ENCODE results near the gene PDIK1L. TPM values are rescaled to one million over a fixed set of nuclear protein-coding genes. Genes with fewer than 3 reads are reported as not detected.

The PDIK1L gene
- total RNA-seq, 4 donors from 2014 or later, result 5.4 to 9.0 (median 7.1) TPM

GRCh38 chr1:26171084-26172072, 59.8 kb downstream of the PDIK1L start, which contains the start of gene ZNF593OS:
Gene ZNF593OS (minus strand): TSS chr1:26171832. CDS start chr1:26171661, 171 bp downstream.
- peaks cover 0 to 22% (median 7%) of the 10 kb centered on the region in 4 donors for H3K4me1 ChIP-seq
- TF ChIP-seq POLR2A (IDR thresholded peaks at IDR 0.05) (no peak), EP300 (IDR thresholded peaks at IDR 0.05) (no peak)
- TF ChIP-seq, protein P1, sequence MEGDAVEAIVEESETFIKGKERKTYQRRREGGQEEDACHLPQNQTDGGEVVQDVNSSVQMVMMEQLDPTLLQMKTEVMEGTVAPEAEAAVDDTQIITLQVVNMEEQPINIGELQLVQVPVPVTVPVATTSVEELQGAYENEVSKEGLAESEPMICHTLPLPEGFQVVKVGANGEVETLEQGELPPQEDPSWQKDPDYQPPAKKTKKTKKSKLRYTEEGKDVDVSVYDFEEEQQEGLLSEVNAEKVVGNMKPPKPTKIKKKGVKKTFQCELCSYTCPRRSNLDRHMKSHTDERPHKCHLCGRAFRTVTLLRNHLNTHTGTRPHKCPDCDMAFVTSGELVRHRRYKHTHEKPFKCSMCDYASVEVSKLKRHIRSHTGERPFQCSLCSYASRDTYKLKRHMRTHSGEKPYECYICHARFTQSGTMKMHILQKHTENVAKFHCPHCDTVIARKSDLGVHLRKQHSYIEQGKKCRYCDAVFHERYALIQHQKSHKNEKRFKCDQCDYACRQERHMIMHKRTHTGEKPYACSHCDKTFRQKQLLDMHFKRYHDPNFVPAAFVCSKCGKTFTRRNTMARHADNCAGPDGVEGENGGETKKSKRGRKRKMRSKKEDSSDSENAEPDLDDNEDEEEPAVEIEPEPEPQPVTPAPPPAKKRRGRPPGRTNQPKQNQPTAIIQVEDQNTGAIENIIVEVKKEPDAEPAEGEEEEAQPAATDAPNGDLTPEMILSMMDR (IDR thresholded peaks at IDR 0.05), result no peak
- H3K9me3 ChIP-seq, result no peaks in the 10 kb centered on the region
- peak within 1 kb of the TSS in 3 of 4 donors; percentile 84 to 96 (median 85) for H3K4me3 ChIP-seq
- DNase-seq (ENCODE audit: low spot score in 2 of 2), result no peak
- H3K36me3 ChIP-seq, result peaks cover 0 to 18% (median 0%) of the 10 kb centered on the region in 3 donors
- no peaks in the 10 kb centered on the region for H3K27me3 ChIP-seq
- H3K27ac ChIP-seq, result peak within 1 kb of the TSS in 1 of 4 donors; percentile 86
- 90 to 91% methylated on average over 32 to 34 of the region's 34 CpGs for WGBS, 2 donors

Other genes with a start within 250 kb of the PDIK1L start
- 1 to 10 TPM; 5.4 to 8.7 (median 7.5) TPM for gene PAQR7, start 236.1 kb upstream of the PDIK1L start, total RNA-seq
- 100 to 1,000 TPM in 2 of 4 donors, 10 to 100 TPM in 2; 79.2 to 140 (median 105) TPM for gene STMN1, start 205.4 kb upstream of the PDIK1L start, total RNA-seq
- 10 to 100 TPM in 1 of 4 donors, 1 to 10 TPM in 3; 6.3 to 19.2 (median 9.3) TPM for gene PAFAH2, start 113.8 kb upstream of the PDIK1L start, total RNA-seq
- gene EXTL1, start 90.0 kb upstream of the PDIK1L start, total RNA-seq, result 10 to 100 TPM; 30.6 to 44.3 (median 34.6) TPM
- not detected for gene SLC30A2, start 65.7 kb upstream of the PDIK1L start, total RNA-seq
- under 1 TPM in 2 of 4 donors, not detected in 2; 0.21 to 0.98 TPM for gene TRIM63, start 44.2 kb upstream of the PDIK1L start, total RNA-seq
- 10 to 100 TPM; 11.9 to 22.7 (median 14.2) TPM for gene FAM110D, start 47.3 kb downstream of the PDIK1L start, total RNA-seq
- not detected for gene C1orf232, start 57.1 kb downstream of the PDIK1L start, total RNA-seq
- gene ZNF593, start 58.1 kb downstream of the PDIK1L start, total RNA-seq, result 10 to 100 TPM; 24.9 to 46.5 (median 38.2) TPM
- gene ZNF593OS, start 60.0 kb downstream of the PDIK1L start, total RNA-seq, result not detected
- 1 to 10 TPM in 3 of 4 donors, not detected in 1; 2.6 to 5.7 (median 4.0) TPM for gene CNKSR1, start 65.7 kb downstream of the PDIK1L start, total RNA-seq
- gene CATSPER4, start 78.8 kb downstream of the PDIK1L start, total RNA-seq, result not detected
- 10 to 100 TPM; 14.9 to 23.7 (median 20.0) TPM for gene CEP85, start 122.4 kb downstream of the PDIK1L start, total RNA-seq
- gene SH3BGRL3, start 168.3 kb downstream of the PDIK1L start, total RNA-seq, result 10 to 100 TPM; 49.6 to 97.2 (median 56.0) TPM
- 10 to 100 TPM; 13.8 to 48.3 (median 19.7) TPM for gene UBXN11, start 194.8 kb downstream of the PDIK1L start, total RNA-seq
- 1 to 10 TPM in 1 of 4 donors, not detected in 3; 4.8 TPM for gene CD52, start 206.1 kb downstream of the PDIK1L start, total RNA-seq
- gene CRYBG2, start 242.3 kb downstream of the PDIK1L start, total RNA-seq, result under 1 TPM in 1 of 4 donors, not detected in 3; under 0.01 TPM

Measured in tibial nerve (tissue), 4 donors.